RKO (cell line): ENCODE results near the gene RDH13.
"Not testable (repeated sequence)": the region's sequence is repeated elsewhere in the genome, so short reads cannot be mapped to it uniquely, and the experiment has no call there.

Experiments used
- DNase-seq: peaks from one replicate; pipeline ENCODE4 v3.0.0-alpha.2; 2016; ENCODE audit warnings: low spot score

RDH13 gene

GRCh38 chr19:55014714-55015113, 48.2 kb downstream of the RDH13 start:
- DNase-seq, result no peak

- no peak for DNase-seq
These were observed 49.4 kb downstream of the RDH13 start for GRCh38 chr19:55013596-55013995.

- no peak for DNase-seq
These were observed 50.6 kb downstream of the RDH13 start for GRCh38 chr19:55012306-55012705.

GRCh38 chr19:55010561-55010960, 52.4 kb downstream of the RDH13 start:
- not testable (repeated sequence) for DNase-seq

GRCh38 chr19:55008781-55009180, 54.2 kb downstream of the RDH13 start:
- DNase-seq, result not testable (repeated sequence)

GRCh38 chr19:55008189-55008588, 54.8 kb downstream of the RDH13 start:
- DNase-seq, result not testable (repeated sequence)

- not testable (repeated sequence) for DNase-seq
These were observed 55.4 kb downstream of the RDH13 start for GRCh38 chr19:55007537-55007936.

- DNase-seq, result not testable (repeated sequence)
These were observed 56.2 kb downstream of the RDH13 start for GRCh38 chr19:55006795-55007194.

GRCh38 chr19:55005684-55006488, 57.1 kb downstream of the RDH13 start:
- peak; percentile 100 for DNase-seq

GRCh38 chr19:55000761-55001160, 62.2 kb downstream of the RDH13 start:
- DNase-seq, result no peak

GRCh38 chr19:54998751-54999239, 64.2 kb downstream of the RDH13 start:
- DNase-seq, result not testable (repeated sequence)

GRCh38 chr19:54995561-54995960, 67.4 kb downstream of the RDH13 start:
- DNase-seq, result no peak
